GM12878 (cell line): ENCODE results near the gene ANO10. TPM values are rescaled to one million over a fixed set of nuclear protein-coding genes. Genes with fewer than 3 reads are reported as not detected.
A peak's percentile ranks its signal among the peaks of the same experiment; 100 is the strongest.

ENCODE experiments used
- ATAC-seq: fragments of 200-7000 bp; cut with Tn5 transposase; 3 replicates; pipeline ENCODE4 v1.9.1; 2020; ENCODE audit warnings: mild to moderate bottlenecking, moderate library complexity
- BruUV-seq: library from RNA; stranded (reverse); fragments of 400-500 nt; replicated peaks from 2 replicates; lab custom pipeline; 2021; lab: Mats Ljungman, UMichigan
- CTCF ChIA-PET: fragments of 300-600 bp; sonication (Branson Sonifier 250); formaldehyde crosslinking; extraction: SDS; loops from one replicate; lab custom pipeline; 2021; ENCODE audit warnings: inconsistent platforms; lab: Yijun Ruan, JAX
- POLR2A ChIA-PET: fragments of 350-600 bp; formaldehyde crosslinking; extraction: SDS; loops from one replicate; lab custom pipeline; 2021; ENCODE audit warnings: inconsistent platforms; lab: Charles Lee
- RAD21 ChIA-PET: fragments of 300-600 bp; sonication (Branson Sonifier 250); formaldehyde crosslinking; loops from one replicate; lab custom pipeline; 2023; ENCODE audit warnings: antibody characterized with exemption; ENCODE audit not compliant: unreplicated experiment; lab: Charles Lee
- SMC1A ChIA-PET: fragments of 300-600 bp; sonication (Branson Sonifier 250); formaldehyde crosslinking; loops from one replicate; lab custom pipeline; 2023; ENCODE audit not compliant: unreplicated experiment, uncharacterized antibody; lab: Charles Lee
- DNase-seq: peaks from one replicate; pipeline ENCODE4 v3.0.0-alpha.2; 2011; ENCODE audit warnings: low read depth, low spot score
- FAIRE-seq: peaks from 3 replicates; lab custom pipeline; 2011; peaks lifted over from hg19 to GRCh38; lab: Jason Lieb, UNC
- H2AFZ ChIP-seq: 2 replicates; pipeline ENCODE4 v1.6.0; 2011; ENCODE audit warnings: low read depth, low read length, control low read depth; ENCODE audit not compliant: control insufficient read depth
- H3K27ac ChIP-seq: 2 replicates; pipeline ENCODE4 v1.5.1; 2011; ENCODE audit warnings: control low read depth; ENCODE audit not compliant: control insufficient read depth, insufficient read depth
- H3K27me3 ChIP-seq, 2 experiments: replicated peaks in 1 of 2; 2 replicates each; pipeline versions ENCODE4 v1.6.0 to v1.6.1; 2011; ENCODE audit warnings: low read length in 1 of 2; ENCODE audit not compliant: control insufficient read depth in 2 of 2, insufficient read depth in 2 of 2
- H3K36me3 ChIP-seq, 2 experiments: 2 replicates each; pipeline ENCODE4 v1.5.1; 2011; ENCODE audit warnings: low read length in 1 of 2; ENCODE audit not compliant: control insufficient read depth in 2 of 2, insufficient read depth in 2 of 2
- H3K4me1 ChIP-seq: 2 replicates; pipeline ENCODE4 v1.6.1; 2011; ENCODE audit warnings: mild to moderate bottlenecking, low read length, moderate library complexity, mixed read lengths; ENCODE audit not compliant: control insufficient read depth, insufficient read depth
- H3K4me2 ChIP-seq: 2 replicates; pipeline ENCODE4 v1.6.0; 2011; ENCODE audit warnings: control low read depth; ENCODE audit not compliant: control insufficient read depth, insufficient read depth
- H3K4me3 ChIP-seq: fragments of 200-600 bp; sonication (generic); 2 replicates; pipeline ENCODE4 v1.5.1; 2016
- H3K79me2 ChIP-seq: 2 replicates; pipeline ENCODE4 v1.6.0; 2011; ENCODE audit warnings: low read length; ENCODE audit not compliant: control insufficient read depth, insufficient read depth
- H3K9ac ChIP-seq: 2 replicates; pipeline ENCODE4 v1.8.0; 2011; ENCODE audit warnings: low read length, control low read depth, mixed read lengths; ENCODE audit not compliant: control insufficient read depth, insufficient read depth
- H3K9me3 ChIP-seq: replicated peaks from 3 replicates; pipeline ENCODE4 v1.5.1; 2011; ENCODE audit warnings: mild to moderate bottlenecking, low read length; ENCODE audit not compliant: control insufficient read depth, insufficient read depth
- H4K20me1 ChIP-seq: 2 replicates; pipeline ENCODE4 v1.6.0; 2011; ENCODE audit not compliant: control insufficient read depth, insufficient read depth
- ASH2L ChIP-seq: fragments of 300-600, 200-600 bp; sonication (generic); IDR thresholded peaks from 2 replicates; pipeline ENCODE4 v1.6.1; 2017; ENCODE audit warnings: low read depth, mild to moderate bottlenecking, borderline replicate concordance
- BHLHE40 ChIP-seq, 2 experiments: fragments of 450-650 bp in 1 of 2; IDR thresholded peaks; 2 replicates each; pipeline ENCODE4 v1.6.1; 2011 to 2017; ENCODE audit warnings: low read depth in 2 of 2, borderline replicate concordance in 1 of 2, improper control_type of control experiment in 1 of 2, low read length in 1 of 2, mild to moderate bottlenecking in 1 of 2
- BMI1 ChIP-seq: fragments of 450-650 bp; IDR thresholded peaks from 2 replicates; pipeline ENCODE4 v1.6.1; 2016; ENCODE audit warnings: mild to moderate bottlenecking, moderate library complexity, borderline replicate concordance
- E2F8 ChIP-seq: fragments of 450-650 bp; IDR thresholded peaks from 2 replicates; pipeline ENCODE4 v1.6.1; 2018; ENCODE audit warnings: mild to moderate bottlenecking, low read depth, moderate library complexity; ENCODE audit not compliant: partially characterized antibody
- IKZF2 ChIP-seq, 2 experiments: fragments of 450-650 bp; IDR thresholded peaks; 2 replicates each; pipeline ENCODE4 v1.6.1; 2017; ENCODE audit warnings: mild to moderate bottlenecking in 2 of 2, moderate library complexity in 2 of 2
- KAT2A ChIP-seq: conservative IDR thresholded peaks from 2 replicates; pipeline ENCODE4 v1.6.1; 2011; ENCODE audit warnings: low read depth, low read length; ENCODE audit not compliant: control insufficient read depth
- MEF2A ChIP-seq: IDR thresholded peaks from 2 replicates; pipeline ENCODE4 v1.6.1; 2011; ENCODE audit warnings: low read depth, mild to moderate bottlenecking, low read length, moderate library complexity; ENCODE audit not compliant: insufficient read depth
- PRDM15 ChIP-seq: fragments of 450-650 bp; formaldehyde crosslinking; IDR thresholded peaks from 2 replicates; pipeline ENCODE4 v1.4.0; 2020; ENCODE audit warnings: mild to moderate bottlenecking, moderate library complexity
- RBBP5 ChIP-seq: fragments of 200-600 bp; sonication (generic); conservative IDR thresholded peaks from 2 replicates; pipeline ENCODE4 v1.6.1; 2016
- RFX5 ChIP-seq: IDR thresholded peaks from 2 replicates; pipeline ENCODE4 v1.6.1; 2011; ENCODE audit warnings: low read depth, low read length, improper control_type of control experiment
- ZNF384 ChIP-seq: IDR thresholded peaks from 2 replicates; pipeline ENCODE4 v1.6.1; 2012; ENCODE audit warnings: low read depth, mild to moderate bottlenecking, low read length, improper control_type of control experiment, borderline replicate concordance
- WGBS: methylation state at CpG from one replicate; pipeline ENCODE4 v1.1.6; 2016; ENCODE audit warnings: low lambda C conversion rate; ENCODE audit not compliant: insufficient replicate concordance, insufficient coverage; ENCODE audit errors: missing lambda C conversion rate; 5-methylcytosine and 5-hydroxymethylcytosine counted together
- in situ Hi-C: fragments of 300-500 bp; cut with MboI; formaldehyde crosslinking; loops from 9 replicates; pipeline ENCODE4 v1.14.3; 2018; ENCODE audit warnings: mixed read lengths
- intact Hi-C: fragments of 100-400 bp; cut with micrococcal nuclease; formaldehyde crosslinking; loops from one replicate; pipeline ENCODE4 v1.14.2; 2022; ENCODE audit not compliant: unreplicated experiment
- polyA plus RNA-seq, 11 experiments: library from polyadenylated mRNA; depleted of rRNA in 4 of 11; unstranded in 6 of 11; stranded (reverse) in 5 of 11; fragments of >200 nt; fragmentation: Nextera tagmentation in 4 of 11; fragmentation: Illumina TruSeq in 1 of 11; extraction: Ambion mirVana in 4 of 11; extraction: Trizol in 1 of 11; gene quantifications; 1 replicate in 1 of 11; 2 replicates in 10 of 11; pipeline versions ENCODE4 v1.2.1 to v1.2.3, GENCODE V29; 2011 to 2016; ENCODE audit warnings: inconsistent platforms in 2 of 11, missing spikeins in 2 of 11, low read depth in 1 of 11
- total RNA-seq, 4 experiments: library from RNA; depleted of rRNA in 3 of 4; stranded (reverse); fragments of >200 nt in 3 of 4; fragmentation: Illumina TruSeq in 1 of 4; extraction: Trizol in 1 of 4; gene quantifications; 2 replicates each; pipeline versions ENCODE4 v1.2.1 to v1.2.3, GENCODE V29; 2013 to 2021

Gene ANO10
- total and polyA plus RNA-seq, 10 of the 15 experiments (the other 5 are each of a cell fraction or from before 2014, with no cell fraction given), result 0.29 to 21.9 (median 1.6) TPM

- TF ChIP-seq PRDM15 (CRISPR knock-in tag), result no peak
- no peak for TF ChIP-seq KAT2A
- TF ChIP-seq ASH2L, result no peak
Measured at GRCh38 chr3:43506644-43507043, 115.2 kb downstream of the ANO10 start (continued).

DNA sequence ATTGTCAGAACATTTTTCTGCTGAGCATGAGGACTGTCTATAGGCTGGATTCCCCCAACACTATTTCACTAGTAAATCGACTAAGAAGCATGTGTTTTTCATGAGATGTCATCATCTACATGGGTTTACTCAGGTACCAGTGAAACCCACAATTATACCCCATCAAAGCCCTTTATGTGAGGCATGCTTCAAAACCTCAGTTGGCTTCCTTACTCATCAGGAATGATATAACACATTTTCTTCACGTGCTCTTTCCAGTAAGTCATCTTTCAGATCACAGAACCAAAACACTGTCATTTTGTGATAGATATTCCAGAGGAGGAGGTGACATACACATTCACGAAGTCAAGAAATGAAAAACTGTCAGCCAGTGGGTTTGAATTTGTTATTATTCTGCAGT, 116.5 kb downstream of the ANO10 start:
- H3K4me1 ChIP-seq, result no peaks in the 10 kb centered on the region
- SMC1A ChIA-PET, result no interaction called here
- H3K4me3 ChIP-seq, result no peak overlapping the region
- H3K4me2 ChIP-seq, result no peak overlapping the region
- in situ Hi-C loops, result loop anchor here (10.0 kb wide), 1 partner anchor 541 kb away; no protein-coding TSS in a partner anchor
- no peaks in the 10 kb centered on the region for H3K79me2 ChIP-seq
- CTCF ChIA-PET, result interaction anchor here (5.4 kb wide), 1 partner anchor 342 kb away, joined by 81 read pairs; no protein-coding TSS in a partner anchor
- no TSS peak for BruUV-seq
- no peaks in the 10 kb centered on the region for H4K20me1 ChIP-seq
- WGBS, result 11% methylated on average over 3 of the region's 3 CpGs
- no peak overlapping the region for H2AFZ ChIP-seq
- TF ChIP-seq IKZF2 (IDR thresholded peaks at IDR 0.05) (peak; percentile 23 to 44; a peak in 1 of 4 replicates), MEF2A (no peak), KAT2A (no peak), BHLHE40 (IDR thresholded peaks at IDR 0.05; ENCODE audit: borderline replicate concordance in 1 of 2, low read depth in 2 of 2, low read length in 1 of 2) (peak in 1 of 2 experiments; percentile 60; a peak in 1 of 4 replicates), RFX5 (no peak), E2F8 (no peak), ZNF384 (no peak), BMI1 (no peak), RBBP5 (no peak)
- no peaks in the 10 kb centered on the region for H3K36me3 ChIP-seq
- DNase-seq (no peak), ATAC-seq (peak; percentile 63), FAIRE-seq (no peak)
- no peaks in the 10 kb centered on the region for H3K27me3 ChIP-seq
- no peak overlapping the region for H3K9ac ChIP-seq
- intact Hi-C loops, result no loop called here
- no peaks in the 10 kb centered on the region for H3K9me3 ChIP-seq
- no peak overlapping the region for H3K27ac ChIP-seq
- POLR2A ChIA-PET, result no interaction called here
- RAD21 ChIA-PET, result no interaction called here
